BE2C (cell line): ENCODE measurements around the gene FRK.
"Not testable (repeated sequence)": the region's sequence is repeated elsewhere in the genome, so short reads cannot be mapped to it uniquely, and the experiment has no call there.

Source experiments
- DNase-seq: peaks from one replicate; pipeline ENCODE4 v3.0.0-alpha.2; 2020
- H3K27me3 ChIP-seq: fragments of 250-450 bp; sonication (Bioruptor Pico); 2 replicates; pipeline ENCODE4 v1.5.1; 2020; ENCODE audit warnings: mild to moderate bottlenecking
- H3K36me3 ChIP-seq: fragments of 250-450 bp; sonication (Bioruptor Pico); 2 replicates; pipeline ENCODE4 v1.5.1; 2020; ENCODE audit warnings: mild to moderate bottlenecking
- H3K4me1 ChIP-seq: fragments of 250-450 bp; sonication (Bioruptor Pico); 2 replicates; pipeline ENCODE4 v1.5.1; 2020
- H3K4me3 ChIP-seq: 2 replicates; pipeline ENCODE4 v1.5.1; 2011; ENCODE audit warnings: low read depth, low read length
- H3K9me3 ChIP-seq: fragments of 250-450 bp; sonication (Bioruptor Pico); 2 replicates; pipeline ENCODE4 v1.5.1; 2020
- TF ChIP-seq, protein P1 (sequence below): IDR thresholded peaks from 2 replicates; pipeline ENCODE4 v1.5.1; 2012; ENCODE audit warnings: mild to moderate bottlenecking, low read depth, low read length

FRK gene

DNA sequence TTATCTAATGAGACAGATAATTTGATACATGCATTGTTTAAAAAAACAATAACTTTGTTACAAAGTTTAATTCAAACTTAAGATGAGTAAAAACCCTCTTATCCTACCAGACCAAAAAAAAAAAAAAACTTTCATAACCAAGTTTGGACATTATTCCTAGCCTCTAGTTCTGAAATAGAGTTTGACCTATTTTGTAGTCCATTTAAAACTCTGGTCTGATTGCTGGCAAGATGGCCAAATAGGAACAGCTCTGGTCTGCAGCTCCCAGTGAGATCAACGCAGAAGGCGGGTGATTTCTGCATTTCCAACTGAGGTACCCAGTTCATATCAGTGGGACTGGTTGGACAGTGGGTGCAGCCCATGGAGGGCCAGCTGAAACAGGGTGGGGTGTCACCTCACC is 125.9 kb downstream of the FRK start:
- H3K4me3 ChIP-seq = no peak overlapping the region
- H3K9me3 ChIP-seq = no peaks in the 10 kb centered on the region
- H3K27me3 ChIP-seq = no peaks in the 10 kb centered on the region
- TF ChIP-seq, protein P1, sequence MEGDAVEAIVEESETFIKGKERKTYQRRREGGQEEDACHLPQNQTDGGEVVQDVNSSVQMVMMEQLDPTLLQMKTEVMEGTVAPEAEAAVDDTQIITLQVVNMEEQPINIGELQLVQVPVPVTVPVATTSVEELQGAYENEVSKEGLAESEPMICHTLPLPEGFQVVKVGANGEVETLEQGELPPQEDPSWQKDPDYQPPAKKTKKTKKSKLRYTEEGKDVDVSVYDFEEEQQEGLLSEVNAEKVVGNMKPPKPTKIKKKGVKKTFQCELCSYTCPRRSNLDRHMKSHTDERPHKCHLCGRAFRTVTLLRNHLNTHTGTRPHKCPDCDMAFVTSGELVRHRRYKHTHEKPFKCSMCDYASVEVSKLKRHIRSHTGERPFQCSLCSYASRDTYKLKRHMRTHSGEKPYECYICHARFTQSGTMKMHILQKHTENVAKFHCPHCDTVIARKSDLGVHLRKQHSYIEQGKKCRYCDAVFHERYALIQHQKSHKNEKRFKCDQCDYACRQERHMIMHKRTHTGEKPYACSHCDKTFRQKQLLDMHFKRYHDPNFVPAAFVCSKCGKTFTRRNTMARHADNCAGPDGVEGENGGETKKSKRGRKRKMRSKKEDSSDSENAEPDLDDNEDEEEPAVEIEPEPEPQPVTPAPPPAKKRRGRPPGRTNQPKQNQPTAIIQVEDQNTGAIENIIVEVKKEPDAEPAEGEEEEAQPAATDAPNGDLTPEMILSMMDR = no peak
- DNase-seq = no peak
- no peaks in the 10 kb centered on the region for H3K4me1 ChIP-seq
- H3K36me3 ChIP-seq = no peaks in the 10 kb centered on the region

DNA sequence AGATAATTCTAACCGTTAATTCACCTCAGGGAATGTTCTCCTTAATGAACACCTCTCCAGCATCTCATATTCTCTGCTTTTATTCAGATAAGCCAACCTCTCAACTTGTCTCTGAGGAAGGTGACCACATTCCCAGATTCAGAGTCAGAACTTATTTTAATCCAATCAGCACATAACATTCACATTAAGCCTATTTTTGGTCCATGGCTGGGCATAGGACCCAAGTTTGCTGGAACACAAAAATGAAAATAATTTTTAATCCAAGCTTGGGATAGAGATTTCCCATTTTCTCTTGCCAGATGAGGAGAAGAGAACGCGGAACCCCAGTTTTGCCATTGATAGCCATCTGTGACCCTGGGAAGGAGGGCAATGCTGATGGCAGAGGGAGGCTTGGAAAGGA is 126.5 kb downstream of the FRK start:
- Histone ChIP-seq H3K27me3 (no peaks in the 10 kb centered on the region), H3K9me3 (no peaks in the 10 kb centered on the region)

DNA sequence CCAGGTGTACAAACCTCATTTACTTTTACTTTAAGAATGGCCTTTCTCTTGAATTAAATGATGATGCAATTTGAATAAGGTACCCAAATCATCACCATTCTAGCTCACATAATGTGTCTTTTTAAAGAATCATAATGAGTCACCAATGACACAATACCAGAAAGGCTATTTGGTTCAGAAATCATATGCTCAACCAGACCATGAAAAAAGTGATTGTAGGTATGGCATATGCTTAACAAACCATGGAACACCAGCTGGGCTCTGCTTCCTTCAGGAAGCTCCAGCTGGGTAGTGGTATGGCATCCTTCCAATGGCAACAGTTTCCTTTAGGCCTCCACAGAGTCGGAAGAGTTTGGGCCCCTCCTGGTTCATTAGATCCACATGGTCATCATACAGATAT is 128.2 kb downstream of the FRK start:
- DNase-seq = no peak
- no peaks in the 10 kb centered on the region for H3K36me3 ChIP-seq
- no peaks in the 10 kb centered on the region for H3K9me3 ChIP-seq
- H3K4me1 ChIP-seq = no peaks in the 10 kb centered on the region
- H3K4me3 ChIP-seq = no peak overlapping the region
- TF ChIP-seq, protein P1 = no peak
- H3K27me3 ChIP-seq = no peaks in the 10 kb centered on the region

More for the DNA sequence above, 126.5 kb downstream of the FRK start:
- Histone ChIP-seq H3K4me1 (no peaks in the 10 kb centered on the region), H3K4me3 (no peak overlapping the region), H3K36me3 (no peaks in the 10 kb centered on the region)
- no peak for DNase-seq
- TF ChIP-seq, protein P1 = no peak

DNA sequence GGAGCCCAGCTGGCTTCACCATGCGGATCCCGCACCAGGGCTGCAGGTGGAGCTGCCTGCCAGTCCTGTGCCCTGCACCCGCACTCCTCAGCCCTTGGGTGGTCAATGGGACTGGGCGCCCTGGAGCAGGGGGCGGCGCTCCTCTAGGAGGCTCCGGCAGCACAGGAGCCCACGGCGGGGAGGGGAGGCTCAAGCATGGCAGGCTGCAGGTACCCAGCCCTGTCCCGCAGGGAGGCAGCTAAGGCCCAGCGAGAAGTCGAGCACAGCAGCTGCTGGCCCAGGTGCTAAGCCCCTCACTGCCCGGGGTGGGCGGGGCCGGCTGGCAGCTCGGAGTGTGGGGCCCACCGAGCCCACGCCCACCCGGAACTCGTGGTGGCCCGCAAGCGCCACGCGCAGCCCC is 132.7 kb downstream of the FRK start:
- not testable (repeated sequence) for H3K27me3 ChIP-seq, H3K36me3 ChIP-seq, DNase-seq, H3K4me3 ChIP-seq, H3K9me3 ChIP-seq, H3K4me1 ChIP-seq

DNA sequence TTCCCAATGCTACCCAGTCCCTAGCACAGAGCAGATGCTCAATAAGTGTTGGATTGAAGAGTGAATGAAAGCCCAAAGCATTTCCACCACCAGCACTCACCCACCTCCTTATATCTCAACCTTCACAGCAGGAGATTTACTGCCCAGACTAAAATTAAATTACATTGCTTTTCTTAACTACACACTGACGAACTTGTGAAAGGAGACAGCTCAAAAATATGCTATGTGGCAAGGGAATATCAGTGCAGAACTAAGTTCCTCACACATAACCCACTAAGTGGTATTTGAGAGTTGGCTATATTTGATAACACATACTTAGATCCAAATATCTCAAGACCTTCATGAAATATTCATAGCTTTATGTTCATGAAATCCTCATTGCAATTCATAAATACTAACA is 137.7 kb downstream of the FRK start:
- Histone ChIP-seq H3K27me3 (no peaks in the 10 kb centered on the region), H3K36me3 (no peaks in the 10 kb centered on the region), H3K4me3 (no peak overlapping the region), H3K9me3 (no peaks in the 10 kb centered on the region), H3K4me1 (no peaks in the 10 kb centered on the region)
- TF ChIP-seq, protein P1 = no peak
- no peak for DNase-seq

DNA sequence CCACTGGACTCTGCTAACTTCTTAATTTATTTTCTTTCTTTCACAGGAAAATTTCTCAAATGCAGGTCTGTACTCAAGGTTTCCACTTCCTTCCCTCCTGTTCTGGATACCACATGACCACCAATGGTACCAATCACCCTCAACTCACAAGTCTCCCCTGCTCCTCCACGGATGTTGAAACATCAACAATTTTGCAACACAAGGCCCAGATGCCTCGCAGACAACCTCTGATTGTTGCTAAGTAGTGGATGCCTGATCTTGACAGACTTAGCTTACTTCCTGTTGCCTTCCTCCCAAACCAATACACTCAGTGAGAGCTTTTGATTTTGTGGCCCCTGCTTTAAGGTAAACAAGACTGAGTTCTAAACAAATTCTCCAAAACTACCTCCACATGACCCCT is 146.6 kb downstream of the FRK start:
- Histone ChIP-seq H3K27me3 (no peaks in the 10 kb centered on the region), H3K4me3 (no peak overlapping the region), H3K36me3 (no peaks in the 10 kb centered on the region), H3K4me1 (no peaks in the 10 kb centered on the region), H3K9me3 (no peaks in the 10 kb centered on the region)
- TF ChIP-seq, protein P1 = no peak
- DNase-seq = no peak

DNA sequence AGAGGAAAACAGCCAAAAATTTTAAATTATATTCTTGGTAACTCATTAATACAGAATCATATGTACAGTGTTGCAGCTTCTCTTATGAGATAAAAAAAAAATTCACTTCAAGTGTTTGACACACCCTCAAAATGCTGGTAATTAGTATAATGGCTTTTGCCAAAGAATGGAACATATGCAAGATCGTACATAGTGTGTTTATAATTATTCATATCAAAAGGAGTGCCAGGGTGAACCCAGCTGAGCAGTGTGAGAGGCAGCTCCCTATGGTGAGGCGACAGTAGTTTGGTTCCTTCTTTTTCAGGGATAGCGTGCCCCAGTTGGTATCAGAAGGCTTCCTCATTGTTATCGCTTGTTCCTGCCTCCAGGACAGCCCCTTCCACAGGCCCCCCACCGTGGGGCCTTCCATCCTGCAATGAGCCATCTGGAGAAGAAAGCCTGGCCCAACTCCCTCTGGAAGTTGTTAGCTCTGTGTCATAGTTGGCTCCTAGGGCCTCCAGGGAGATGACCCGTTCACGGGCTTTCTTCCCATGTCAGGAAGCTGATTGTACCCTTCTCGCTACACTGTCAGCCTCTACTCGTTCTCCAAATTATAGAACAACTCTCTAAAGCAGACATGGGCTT is 150.7 kb downstream of the FRK start:
- no peaks in the 10 kb centered on the region for H3K4me1 ChIP-seq
- no peak overlapping the region for H3K4me3 ChIP-seq
- H3K27me3 ChIP-seq = no peaks in the 10 kb centered on the region
- no peaks in the 10 kb centered on the region for H3K36me3 ChIP-seq
- no peaks in the 10 kb centered on the region for H3K9me3 ChIP-seq
- TF ChIP-seq, protein P1 = no peak
- DNase-seq = no peak
